Vagina (tissue), 2 donors: ENCODE measurements around the gene RXFP1. TPM values are rescaled to one million over a fixed set of nuclear protein-coding genes. Genes with fewer than 3 reads are reported as not detected.

Experiments
- DNase-seq, 2 donors: peaks; one replicate each; pipeline ENCODE4 v3.0.0-alpha.2; 2017; ENCODE audit errors: extremely low spot score in 2 of 2
- H3K27ac ChIP-seq: fragments of 200-600 bp; sonication (generic); one replicate; pipeline ENCODE4 v1.5.1; 2019
- H3K27me3 ChIP-seq: fragments of 200-600 bp; sonication (generic); one replicate; pipeline ENCODE4 v1.5.1; 2019
- H3K36me3 ChIP-seq, 2 donors: fragments of 200-600 bp; sonication (generic); one replicate each; pipeline ENCODE4 v1.5.1; 2017 to 2019
- H3K4me1 ChIP-seq: fragments of 200-600 bp; sonication (generic); one replicate; pipeline ENCODE4 v1.5.1; 2019
- H3K4me3 ChIP-seq, 2 donors: fragments of 200-600 bp; sonication (generic); 1 replicate in 1 of 2; 2 replicates in 1 of 2; pipeline ENCODE4 v1.5.1; 2016 to 2019
- H3K9me3 ChIP-seq: fragments of 200-600 bp; sonication (generic); one replicate; pipeline ENCODE4 v1.5.1; 2019
- POLR2A ChIP-seq, 2 donors: fragments of 450-650 bp; IDR thresholded peaks; one replicate each; pipeline ENCODE4 v1.6.1; 2017; ENCODE audit warnings: antibody characterized with exemption in 2 of 2, mild to moderate bottlenecking in 2 of 2, moderate library complexity in 2 of 2
- POLR2AphosphoS5 ChIP-seq, 2 donors: sonication (generic); formaldehyde crosslinking; IDR thresholded peaks; one replicate each; pipeline ENCODE4 v1.9.0; 2017; ENCODE audit warnings: antibody characterized with exemption in 2 of 2, mild to moderate bottlenecking in 2 of 2, low read depth in 1 of 2; ENCODE audit not compliant: insufficient read depth in 1 of 2
- intact Hi-C: fragments of 100-400 bp; cut with DNase I; formaldehyde crosslinking; loops from one replicate; pipeline ENCODE4 v1.15.1; 2023
- small RNA-seq: library from RNA; depleted of rRNA; stranded (forward); fragments of <200 nt; gene quantifications from one replicate; pipeline ENCODE3, GENCODE V24; 2016
- total RNA-seq: library from RNA; depleted of rRNA; stranded (reverse); fragments of >200 nt; gene quantifications from one replicate; pipeline ENCODE4 v1.2.3, GENCODE V29; 2016
- TF ChIP-seq, protein P1 (sequence below), 3 experiments: fragments of 450-650 bp in 2 of 3; fragments of 200-600 bp in 1 of 3; sonication (generic) in 1 of 3; IDR thresholded peaks; one replicate each; pipeline ENCODE4 v1.5.1; 2017 to 2019; ENCODE audit warnings: antibody characterized with exemption in 3 of 3, mild to moderate bottlenecking in 2 of 3, moderate library complexity in 2 of 3

Gene RXFP1
- total RNA-seq, 1 donor from 2014 or later = 1.5 TPM

- intact Hi-C loops = no loop called here
- Histone ChIP-seq H3K27ac (no peak overlapping the region), H3K27me3 (no peaks in the 10 kb centered on the region), H3K4me3 (no peak overlapping the region), H3K9me3 (no peaks in the 10 kb centered on the region), H3K4me1 (no peaks in the 10 kb centered on the region), H3K36me3 (no peaks in the 10 kb centered on the region)
- TF ChIP-seq, protein P1, sequence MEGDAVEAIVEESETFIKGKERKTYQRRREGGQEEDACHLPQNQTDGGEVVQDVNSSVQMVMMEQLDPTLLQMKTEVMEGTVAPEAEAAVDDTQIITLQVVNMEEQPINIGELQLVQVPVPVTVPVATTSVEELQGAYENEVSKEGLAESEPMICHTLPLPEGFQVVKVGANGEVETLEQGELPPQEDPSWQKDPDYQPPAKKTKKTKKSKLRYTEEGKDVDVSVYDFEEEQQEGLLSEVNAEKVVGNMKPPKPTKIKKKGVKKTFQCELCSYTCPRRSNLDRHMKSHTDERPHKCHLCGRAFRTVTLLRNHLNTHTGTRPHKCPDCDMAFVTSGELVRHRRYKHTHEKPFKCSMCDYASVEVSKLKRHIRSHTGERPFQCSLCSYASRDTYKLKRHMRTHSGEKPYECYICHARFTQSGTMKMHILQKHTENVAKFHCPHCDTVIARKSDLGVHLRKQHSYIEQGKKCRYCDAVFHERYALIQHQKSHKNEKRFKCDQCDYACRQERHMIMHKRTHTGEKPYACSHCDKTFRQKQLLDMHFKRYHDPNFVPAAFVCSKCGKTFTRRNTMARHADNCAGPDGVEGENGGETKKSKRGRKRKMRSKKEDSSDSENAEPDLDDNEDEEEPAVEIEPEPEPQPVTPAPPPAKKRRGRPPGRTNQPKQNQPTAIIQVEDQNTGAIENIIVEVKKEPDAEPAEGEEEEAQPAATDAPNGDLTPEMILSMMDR (IDR thresholded peaks at IDR 0.05) = no peak
- TF ChIP-seq POLR2A (IDR thresholded peaks at IDR 0.05) = no peak
- TF ChIP-seq POLR2AphosphoS5 (IDR thresholded peaks at IDR 0.05; ENCODE audit: insufficient read depth in 1 of 2, low read depth in 1 of 2) = no peak
- no peak for DNase-seq
Observed at GRCh38 chr4:158682066-158682465, 160.4 kb downstream of the RXFP1 start.

GRCh38 chr4:158688813-158689212 is 167.1 kb downstream of the RXFP1 start:
- no peaks in the 10 kb centered on the region for H3K27me3 ChIP-seq
- H3K9me3 ChIP-seq = no peaks in the 10 kb centered on the region
- H3K27ac ChIP-seq = no peak overlapping the region
- TF ChIP-seq POLR2A (IDR thresholded peaks at IDR 0.05) = no peak
- intact Hi-C loops = no loop called here
- H3K4me3 ChIP-seq = no peak overlapping the region
- no peaks in the 10 kb centered on the region for H3K4me1 ChIP-seq
- DNase-seq = no peak
- H3K36me3 ChIP-seq = peaks cover 0 to 16% of the 10 kb centered on the region in 2 donors

Small RNA genes within 50 kb of the gene (small RNA-seq; reads per million reads assigned to genes)
- not detected for gene RF00012

Other genes with a start within 250 kb of the RXFP1 start
- 5.9 TPM for gene C4orf46, start 150.0 kb downstream of the RXFP1 start, total RNA-seq
- gene ETFDH, start 150.4 kb downstream of the RXFP1 start, total RNA-seq = 20.4 TPM
- gene PPID, start 201.5 kb downstream of the RXFP1 start, total RNA-seq = 15.0 TPM
- gene FNIP2, start 247.1 kb downstream of the RXFP1 start, total RNA-seq = 25.3 TPM